Loucy (cell line): Measurements from ENCODE around the gene ZNF320.
"Not testable (repeated sequence)": the region's sequence is repeated elsewhere in the genome, so short reads cannot be mapped to it uniquely, and the experiment has no call there.

Experiments used
- CTCF ChIP-seq: fragments of 200-600 bp; sonication (generic); conservative IDR thresholded peaks from 2 replicates; pipeline ENCODE4 v1.5.1; 2014; ENCODE audit warnings: mild to moderate bottlenecking, antibody characterized with exemption, low read length
- EZH2phosphoT487 ChIP-seq: fragments of 200-600 bp; IDR thresholded peaks from 2 replicates; pipeline ENCODE4 v1.6.1; 2018; ENCODE audit warnings: antibody characterized with exemption, mild to moderate bottlenecking, moderate library complexity, borderline replicate concordance

GRCh38 chr19:52944703-52945493 lies 47.5 kb upstream of the ZNF320 start:
- TF ChIP-seq CTCF, EZH2phosphoT487: not testable (repeated sequence)
